ENCODE results near the gene NMRK1. TPM values are rescaled to one million over a fixed set of nuclear protein-coding genes. Genes with fewer than 3 reads are reported as not detected.

The NMRK1 gene
- total and polyA plus RNA-seq, 2 experiments from 2014 or later = 6.2 to 15.8 TPM

GRCh38 chr9:75089373-75089766 is 1.4 kb upstream of the NMRK1 start:
- Histone ChIP-seq H3K4me2 (peak overlapping the region; percentile 92), H2AFZ (peak overlapping the region; percentile 85; the same call in 1 of the 2 replicates), H3K27ac (ENCODE audit: low read depth) (no peak overlapping the region), H3K27me3 (ENCODE audit: insufficient read depth) (peaks cover 5% of the 10 kb centered on the region; the same call in 1 of the 2 replicates), H3F3A (replicated peaks; ENCODE audit: low read depth) (no peaks in the 10 kb centered on the region), H4K20me1 (replicated peaks; ENCODE audit: insufficient read depth) (0 out of 2 replicates have a peak, but pooled peaks cover 7% of the 10 kb centered on the region), H3K4me1 (ENCODE audit: insufficient read depth) (peaks cover 32% of the 10 kb centered on the region), H3K36me3 (ENCODE audit: insufficient read depth) (no peaks in the 10 kb centered on the region), H3K79me2 (replicated peaks; ENCODE audit: insufficient read depth) (peaks cover 38% of the 10 kb centered on the region), H3K9me2 (ENCODE audit: insufficient read depth) (no peaks in the 10 kb centered on the region), H3K4me3 (peak overlapping the region; percentile 68)
- Mint-ChIP-seq H3K27ac (no peak overlapping the region), H3K27me3 (ENCODE audit: insufficient read depth, low read depth, poor library complexity) (peaks cover 8% of the 10 kb centered on the region), H3K9me3 (no peaks in the 10 kb centered on the region; the same call in 2 of the 3 replicates), H3K4me3 (peak overlapping the region; percentile 94), H3K4me1 (peaks cover 28% of the 10 kb centered on the region), H3K36me3 (ENCODE audit: low read depth) (no peaks in the 10 kb centered on the region)
- ATAC-seq (no peak), DNase-seq (ENCODE audit: low spot score) (no peak)
- TF ChIP-seq CREB1 (CRISPR knock-in tag; IDR thresholded peaks at IDR 0.05; ENCODE audit: low read depth) (no peak), STAT1 (IDR thresholded peaks at IDR 0.05; ENCODE audit: unreplicated experiment) (no peak), ZNF114 (CRISPR knock-in tag; IDR thresholded peaks at IDR 0.05) (no peak), ETS1 (IDR thresholded peaks at IDR 0.05) (no peak), REST (IDR thresholded peaks at IDR 0.05; ENCODE audit: unreplicated experiment) (no peak), EZH2 (IDR thresholded peaks at IDR 0.05; ENCODE audit: low read depth, unreplicated experiment) (no peak), ZNF331 (CRISPR knock-in tag; IDR thresholded peaks at IDR 0.05; ENCODE audit: low read depth) (no peak), POLR2AphosphoS5 (IDR thresholded peaks at IDR 0.05; ENCODE audit: low read depth) (no peak), JUNB (IDR thresholded peaks at IDR 0.05; ENCODE audit: unreplicated experiment) (no peak), CTCF (conservative IDR thresholded peaks at IDR 0.05; ENCODE audit: low read depth in 2 of 2) (no peak), NANOG (IDR thresholded peaks at IDR 0.05; ENCODE audit: borderline replicate concordance) (no peak), EZH2phosphoT487 (IDR thresholded peaks at IDR 0.05; ENCODE audit: unreplicated experiment) (no peak)
- TF ChIP-seq, protein P1, sequence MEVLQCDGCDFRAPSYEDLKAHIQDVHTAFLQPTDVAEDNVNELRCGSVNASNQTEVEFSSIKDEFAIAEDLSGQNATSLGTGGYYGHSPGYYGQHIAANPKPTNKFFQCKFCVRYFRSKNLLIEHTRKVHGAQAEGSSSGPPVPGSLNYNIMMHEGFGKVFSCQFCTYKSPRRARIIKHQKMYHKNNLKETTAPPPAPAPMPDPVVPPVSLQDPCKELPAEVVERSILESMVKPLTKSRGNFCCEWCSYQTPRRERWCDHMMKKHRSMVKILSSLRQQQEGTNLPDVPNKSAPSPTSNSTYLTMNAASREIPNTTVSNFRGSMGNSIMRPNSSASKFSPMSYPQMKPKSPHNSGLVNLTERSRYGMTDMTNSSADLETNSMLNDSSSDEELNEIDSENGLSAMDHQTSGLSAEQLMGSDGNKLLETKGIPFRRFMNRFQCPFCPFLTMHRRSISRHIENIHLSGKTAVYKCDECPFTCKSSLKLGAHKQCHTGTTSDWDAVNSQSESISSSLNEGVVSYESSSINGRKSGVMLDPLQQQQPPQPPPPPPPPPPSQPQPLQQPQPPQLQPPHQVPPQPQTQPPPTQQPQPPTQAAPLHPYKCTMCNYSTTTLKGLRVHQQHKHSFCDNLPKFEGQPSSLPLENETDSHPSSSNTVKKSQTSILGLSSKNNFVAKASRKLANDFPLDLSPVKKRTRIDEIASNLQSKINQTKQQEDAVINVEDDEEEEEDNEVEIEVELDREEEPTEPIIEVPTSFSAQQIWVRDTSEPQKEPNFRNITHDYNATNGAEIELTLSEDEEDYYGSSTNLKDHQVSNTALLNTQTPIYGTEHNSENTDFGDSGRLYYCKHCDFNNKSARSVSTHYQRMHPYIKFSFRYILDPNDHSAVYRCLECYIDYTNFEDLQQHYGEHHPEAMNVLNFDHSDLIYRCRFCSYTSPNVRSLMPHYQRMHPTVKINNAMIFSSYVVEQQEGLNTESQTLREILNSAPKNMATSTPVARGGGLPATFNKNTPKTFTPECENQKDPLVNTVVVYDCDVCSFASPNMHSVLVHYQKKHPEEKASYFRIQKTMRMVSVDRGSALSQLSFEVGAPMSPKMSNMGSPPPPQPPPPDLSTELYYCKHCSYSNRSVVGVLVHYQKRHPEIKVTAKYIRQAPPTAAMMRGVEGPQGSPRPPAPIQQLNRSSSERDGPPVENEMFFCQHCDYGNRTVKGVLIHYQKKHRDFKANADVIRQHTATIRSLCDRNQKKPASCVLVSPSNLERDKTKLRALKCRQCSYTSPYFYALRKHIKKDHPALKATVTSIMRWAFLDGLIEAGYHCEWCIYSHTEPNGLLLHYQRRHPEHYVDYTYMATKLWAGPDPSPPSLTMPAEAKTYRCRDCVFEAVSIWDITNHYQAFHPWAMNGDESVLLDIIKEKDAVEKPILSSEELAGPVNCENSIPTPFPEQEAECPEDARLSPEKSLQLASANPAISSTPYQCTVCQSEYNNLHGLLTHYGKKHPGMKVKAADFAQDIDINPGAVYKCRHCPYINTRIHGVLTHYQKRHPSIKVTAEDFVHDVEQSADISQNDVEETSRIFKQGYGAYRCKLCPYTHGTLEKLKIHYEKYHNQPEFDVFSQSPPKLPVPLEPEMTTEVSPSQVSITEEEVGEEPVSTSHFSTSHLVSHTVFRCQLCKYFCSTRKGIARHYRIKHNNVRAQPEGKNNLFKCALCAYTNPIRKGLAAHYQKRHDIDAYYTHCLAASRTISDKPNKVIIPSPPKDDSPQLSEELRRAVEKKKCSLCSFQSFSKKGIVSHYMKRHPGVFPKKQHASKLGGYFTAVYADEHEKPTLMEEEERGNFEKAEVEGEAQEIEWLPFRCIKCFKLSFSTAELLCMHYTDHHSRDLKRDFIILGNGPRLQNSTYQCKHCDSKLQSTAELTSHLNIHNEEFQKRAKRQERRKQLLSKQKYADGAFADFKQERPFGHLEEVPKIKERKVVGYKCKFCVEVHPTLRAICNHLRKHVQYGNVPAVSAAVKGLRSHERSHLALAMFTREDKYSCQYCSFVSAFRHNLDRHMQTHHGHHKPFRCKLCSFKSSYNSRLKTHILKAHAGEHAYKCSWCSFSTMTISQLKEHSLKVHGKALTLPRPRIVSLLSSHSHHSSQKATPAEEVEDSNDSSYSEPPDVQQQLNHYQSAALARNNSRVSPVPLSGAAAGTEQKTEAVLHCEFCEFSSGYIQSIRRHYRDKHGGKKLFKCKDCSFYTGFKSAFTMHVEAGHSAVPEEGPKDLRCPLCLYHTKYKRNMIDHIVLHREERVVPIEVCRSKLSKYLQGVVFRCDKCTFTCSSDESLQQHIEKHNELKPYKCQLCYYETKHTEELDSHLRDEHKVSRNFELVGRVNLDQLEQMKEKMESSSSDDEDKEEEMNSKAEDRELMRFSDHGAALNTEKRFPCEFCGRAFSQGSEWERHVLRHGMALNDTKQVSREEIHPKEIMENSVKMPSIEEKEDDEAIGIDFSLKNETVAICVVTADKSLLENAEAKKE (CRISPR knock-in tag; IDR thresholded peaks at IDR 0.05) = no peak
